Left renal cortex interstitium (tissue), 4 donors: ENCODE data around the gene LDLRAD1. TPM values are rescaled to one million over a fixed set of nuclear protein-coding genes. Genes with fewer than 3 reads are reported as not detected.
"Not testable (repeated sequence)": the region's sequence is repeated elsewhere in the genome, so short reads cannot be mapped to it uniquely, and the experiment has no call there.

Experiments
- DNase-seq, 4 donors: peaks; one replicate each; pipeline ENCODE4 v3.0.0-alpha.2; 2013; ENCODE audit warnings: low read depth in 4 of 4, low spot score in 2 of 4, missing footprints in 1 of 4
- polyA plus RNA-seq, 4 donors: library from polyadenylated mRNA; unstranded; fragments of 120-200 nt; gene quantifications; one replicate each; pipeline ENCODE4 v1.2.1, GENCODE V29; 2013; ENCODE audit not compliant: insufficient read length in 4 of 4

The LDLRAD1 gene, protein sequence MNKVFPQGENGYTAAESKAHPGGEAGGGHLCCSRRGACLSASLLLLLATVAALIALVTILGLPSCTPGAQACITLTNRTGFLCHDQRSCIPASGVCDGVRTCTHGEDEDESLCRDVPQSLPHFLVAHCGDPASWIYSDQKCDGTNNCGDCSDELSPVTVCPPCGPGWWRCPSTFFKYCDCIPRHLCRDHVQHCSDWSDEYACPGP
- under 1 TPM in 1 of 4 donors, not detected in 3; 0.08 TPM for polyA plus RNA-seq

DNA sequence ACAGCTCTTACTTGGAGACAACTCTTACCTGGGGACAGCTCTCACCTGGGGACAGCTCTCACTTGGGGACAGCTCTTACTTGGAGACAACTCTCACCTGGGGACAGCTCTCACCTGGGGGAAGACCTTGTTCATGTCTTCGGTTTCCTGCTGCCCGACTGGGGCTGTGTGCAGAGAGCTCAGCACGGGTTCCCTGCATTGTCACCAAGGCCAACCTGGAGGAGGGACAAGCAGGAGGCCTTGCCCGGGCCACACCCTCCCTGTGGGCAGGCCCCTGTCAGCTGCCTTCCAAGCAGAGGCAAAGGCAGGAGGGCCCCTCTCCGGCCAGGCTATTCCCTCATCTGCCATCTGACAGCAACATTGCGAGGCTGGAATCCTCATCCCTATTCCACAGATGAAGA, at the start of gene LDLRAD1:
Gene LDLRAD1 (minus strand): TSS at position 208 of the 400 bp plus-strand sequence. CDS start 74 bp downstream, at position 134.
- no peak for DNase-seq

DNA sequence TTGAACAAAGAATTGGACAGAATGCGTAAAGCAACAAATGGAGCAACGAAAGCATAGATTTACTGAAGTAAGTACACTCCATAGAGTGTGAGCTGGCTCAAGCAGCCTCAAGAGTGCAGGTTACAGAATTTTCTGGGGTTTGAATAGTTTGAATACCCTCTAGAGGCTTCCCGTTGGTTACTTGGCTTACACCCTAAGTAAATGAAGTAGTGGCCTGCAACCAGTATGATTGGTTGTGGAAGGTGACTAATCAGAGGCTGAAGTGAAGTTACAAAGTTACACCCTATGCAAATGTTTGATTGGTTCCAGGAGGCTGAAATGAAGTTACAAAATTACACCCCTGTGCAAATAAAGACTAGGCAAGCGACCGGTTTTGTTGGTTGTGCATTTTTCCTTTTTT, 46.3 kb upstream of the LDLRAD1 start:
- no peak for DNase-seq

DNA sequence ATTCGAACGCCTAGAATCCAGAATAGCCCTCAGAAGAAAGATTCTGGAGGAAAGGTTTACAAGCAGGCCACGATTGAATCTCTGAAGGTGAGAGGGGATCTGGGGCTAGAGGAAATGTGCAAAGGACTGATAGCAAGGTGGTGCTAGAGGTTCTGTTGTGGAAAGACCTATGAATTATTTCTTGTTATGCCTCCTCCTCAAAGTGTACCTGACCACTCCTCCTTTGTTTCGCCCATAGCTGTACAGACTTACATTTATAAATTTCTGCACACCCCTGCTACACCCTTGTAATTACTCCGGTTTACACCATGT, 36.4 kb upstream of the LDLRAD1 start:
- DNase-seq = no peak

DNA sequence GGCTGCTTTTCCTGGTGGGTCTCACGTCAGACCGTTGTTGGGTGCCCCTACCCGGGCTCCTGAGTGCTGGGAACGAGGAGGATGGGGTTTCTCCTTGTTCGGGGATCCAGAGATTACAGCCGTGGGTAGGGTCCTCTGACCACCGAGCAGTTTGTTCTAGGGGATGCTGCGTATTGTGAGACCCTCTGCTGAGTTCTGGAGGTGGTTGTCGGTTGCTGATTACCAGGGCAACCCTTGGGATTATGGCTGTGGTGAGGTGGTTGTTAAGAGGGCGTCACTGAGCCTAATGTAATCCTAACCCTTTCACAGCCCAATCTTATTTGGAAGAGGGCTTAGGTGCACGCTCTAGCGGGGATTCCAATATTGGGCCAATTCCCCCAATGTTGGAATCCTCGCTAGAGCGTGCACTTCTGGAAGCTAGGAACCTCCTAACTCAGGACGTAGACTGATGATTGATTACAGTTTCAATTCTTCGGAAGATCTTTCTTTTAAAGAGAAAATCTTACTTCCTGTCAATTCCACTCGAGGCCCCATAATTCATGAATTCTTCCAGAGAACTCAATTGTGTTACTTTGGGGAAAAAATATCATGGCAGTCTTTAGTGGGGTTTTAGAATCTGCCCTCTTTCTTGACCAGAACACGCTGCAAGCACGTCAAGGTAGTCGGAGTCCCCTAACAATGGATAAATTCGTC, 35.9 kb upstream of the LDLRAD1 start:
- no peak for DNase-seq

DNA sequence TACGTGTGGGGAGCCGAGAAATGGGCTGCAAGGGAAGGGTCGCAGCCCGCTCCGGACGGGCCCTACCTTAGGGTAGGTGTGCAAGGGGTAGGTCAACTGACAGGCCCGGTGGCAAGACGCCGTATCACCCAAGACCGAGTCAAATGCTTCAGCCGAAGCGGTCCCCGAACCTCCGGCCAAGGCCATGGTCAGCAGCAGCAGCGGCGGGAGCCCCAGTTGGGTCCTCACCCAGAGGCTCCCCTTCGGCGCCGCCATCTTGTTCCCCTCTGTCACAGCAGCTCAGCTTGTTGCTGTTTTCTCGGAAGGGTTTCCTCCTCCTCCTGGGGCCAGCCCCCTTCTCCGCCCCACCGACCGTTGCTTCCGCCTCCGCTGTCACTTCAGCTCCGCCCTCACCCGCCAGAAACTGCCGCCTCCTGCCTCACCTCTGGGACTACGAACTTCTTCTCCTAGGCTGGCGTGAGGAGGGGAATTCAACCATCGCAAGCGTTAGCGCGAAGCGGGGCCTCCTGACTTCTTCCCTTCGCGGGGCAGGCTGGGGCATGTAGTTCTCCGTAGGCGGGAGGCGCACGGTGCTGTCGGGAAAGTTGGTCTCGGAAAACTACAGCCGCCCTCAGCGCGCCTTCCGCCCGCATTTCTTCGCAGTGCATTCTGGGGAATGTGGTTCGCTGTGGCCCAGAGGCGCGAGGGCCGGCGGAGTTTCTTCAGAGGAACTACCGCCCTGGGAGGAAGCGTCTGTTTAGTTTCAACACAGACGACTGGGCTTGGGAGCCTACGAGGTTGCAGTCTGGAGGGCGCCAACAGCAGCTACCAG, 35.2 kb upstream of the LDLRAD1 start, which contains the start of the genes TCEANC2 and TMEM59:
Gene TCEANC2 (plus strand): TSS at position 675 of the 811 bp plus-strand sequence. CDS start 815 bp downstream, outside the sequence.
Gene TMEM59 (minus strand): TSS at position 271 of the 811 bp plus-strand sequence. CDS start 16 bp downstream, at position 255.
- DNase-seq = peak; percentile 93 to 98 (median 97)

DNA sequence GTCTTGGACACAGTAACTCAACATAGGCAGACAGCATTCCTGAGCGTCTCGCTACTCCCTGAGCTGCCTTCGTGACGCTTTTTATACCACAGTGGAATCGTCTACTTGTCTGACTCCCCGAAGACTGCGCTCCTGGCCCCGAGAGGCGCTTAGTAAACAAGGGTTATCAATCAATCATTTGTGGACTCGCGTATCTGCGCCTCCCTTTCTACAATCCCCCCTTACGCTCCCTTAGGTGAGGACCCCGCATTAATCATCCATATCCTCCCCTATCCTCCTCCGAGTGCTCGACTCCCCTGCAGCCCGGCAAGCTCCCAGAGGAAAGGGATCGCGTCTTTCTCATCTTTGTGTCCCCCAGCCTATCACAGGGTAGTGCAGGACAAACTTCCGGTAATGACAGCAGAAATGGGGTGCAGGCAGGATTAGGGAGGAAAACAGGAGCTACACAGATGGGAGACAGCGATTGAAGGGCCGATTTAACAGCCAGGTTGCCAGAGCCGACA, 34.5 kb upstream of the LDLRAD1 start:
- DNase-seq = no peak

DNA sequence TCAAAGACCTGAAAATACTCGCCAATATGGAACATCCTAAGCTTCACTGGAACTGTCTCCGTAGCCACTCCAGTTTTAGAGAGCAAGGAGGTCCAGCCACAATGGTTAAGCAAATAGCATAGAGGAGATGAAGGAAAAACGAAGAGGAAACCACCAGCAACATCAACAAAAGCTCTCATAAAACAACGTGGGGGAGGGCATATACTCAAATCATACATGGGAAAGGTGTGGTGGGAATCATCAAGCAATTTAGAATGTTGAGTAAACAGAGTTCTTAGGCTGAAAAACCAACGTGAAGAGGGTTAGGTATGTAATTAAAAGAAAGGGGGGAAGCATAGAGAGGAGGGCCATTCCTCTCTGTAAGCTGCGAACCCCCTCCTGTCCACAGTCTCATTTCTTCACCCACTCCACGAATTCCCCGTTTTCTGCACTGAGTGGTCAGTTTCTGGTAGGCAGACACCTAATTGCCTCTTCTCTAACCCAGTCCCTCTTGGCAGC, 34.0 kb upstream of the LDLRAD1 start:
- DNase-seq = no peak

DNA sequence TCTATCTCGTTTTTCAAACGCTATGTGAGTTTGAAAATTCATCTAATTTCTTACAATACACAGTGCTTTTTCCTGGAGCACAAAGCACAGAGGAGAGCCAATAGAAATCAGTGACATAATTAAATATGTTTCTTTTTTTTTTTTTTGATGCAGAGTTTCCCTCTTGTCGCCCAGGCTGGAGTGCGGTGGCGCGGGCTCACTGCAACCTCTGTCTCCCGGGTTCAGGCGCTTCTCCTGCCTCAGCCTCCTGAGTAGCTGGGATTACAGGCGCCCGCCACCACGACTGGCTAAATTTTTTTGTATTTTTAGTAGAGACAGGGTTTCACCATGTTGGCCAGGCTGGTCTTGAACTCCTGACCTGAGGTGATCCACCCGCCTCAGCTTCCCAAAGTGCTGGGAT, 32.4 kb upstream of the LDLRAD1 start:
- not testable (repeated sequence) for DNase-seq

DNA sequence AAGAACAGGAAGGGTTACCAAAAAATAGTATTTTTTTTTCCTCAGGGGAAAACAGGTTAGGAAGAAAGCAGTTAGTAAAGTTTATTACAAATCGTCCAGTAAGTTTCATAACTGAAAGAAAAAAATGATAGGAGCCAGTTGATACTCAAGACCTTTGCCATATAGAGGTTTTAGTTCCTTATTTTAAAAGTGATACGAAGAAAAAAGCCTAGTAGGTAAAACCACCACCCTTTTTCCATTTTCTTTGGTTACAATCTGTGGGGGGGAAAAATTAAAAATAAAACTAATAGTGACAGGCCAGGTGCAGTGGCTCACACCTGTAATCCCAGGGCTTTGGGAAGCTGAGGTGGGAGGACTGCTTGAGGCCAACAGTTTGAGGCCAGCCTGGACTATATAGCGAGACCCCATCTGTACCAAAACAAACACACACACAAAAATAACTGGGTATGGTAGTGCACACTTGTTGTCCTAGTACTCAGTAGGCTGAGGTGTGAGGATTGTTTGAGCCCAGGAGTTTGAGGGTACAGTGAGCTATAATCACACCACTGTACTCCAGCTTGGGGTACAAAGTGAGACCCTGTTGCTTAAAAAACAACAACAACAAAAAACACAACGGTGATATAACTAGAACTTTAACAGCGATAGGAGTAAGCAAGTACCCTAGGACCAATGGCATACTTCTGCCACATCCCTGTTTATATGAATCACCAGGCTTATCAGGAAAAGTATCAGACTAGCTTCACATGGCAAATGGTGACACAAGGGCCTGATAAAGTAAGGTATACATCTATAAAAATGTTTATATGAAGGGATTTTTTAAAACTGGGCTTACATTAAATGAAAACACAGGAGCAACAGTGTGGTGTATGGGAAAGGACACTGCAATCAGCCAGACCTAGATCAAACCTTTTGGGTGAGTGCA, 29.7 kb upstream of the LDLRAD1 start:
- no peak for DNase-seq

DNA sequence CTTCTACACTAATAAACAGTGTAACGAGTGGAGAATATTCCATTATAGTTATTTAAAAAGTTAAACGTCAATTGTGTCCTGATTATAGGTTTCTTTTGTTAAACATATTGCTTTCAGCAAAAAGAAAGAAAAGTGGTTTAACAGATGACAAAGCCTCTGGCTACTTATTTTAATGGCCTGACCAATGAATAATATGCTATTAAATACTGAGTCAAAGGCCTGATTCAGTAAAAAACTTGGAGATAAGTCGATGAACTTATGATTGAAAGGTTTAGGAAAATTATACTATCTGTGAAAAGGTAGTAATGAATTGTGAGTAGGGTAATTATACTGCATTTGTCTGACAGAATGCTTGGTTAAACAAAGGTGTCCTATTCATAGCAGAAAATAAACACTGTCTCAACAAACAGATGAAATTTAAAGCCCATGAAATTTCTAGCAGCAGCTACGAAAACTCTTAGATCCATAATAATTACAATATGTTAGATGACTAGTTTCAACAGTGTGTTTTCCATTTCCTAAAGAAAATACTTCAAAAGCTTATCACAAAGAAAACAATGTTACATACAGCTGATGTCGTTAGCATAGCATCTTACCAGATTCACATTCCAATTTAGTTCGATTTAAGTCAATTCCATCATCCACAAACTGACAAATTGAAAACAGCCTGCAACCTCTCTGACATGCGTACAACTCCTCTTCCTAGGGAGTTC, 28.8 kb upstream of the LDLRAD1 start:
- no peak for DNase-seq

DNA sequence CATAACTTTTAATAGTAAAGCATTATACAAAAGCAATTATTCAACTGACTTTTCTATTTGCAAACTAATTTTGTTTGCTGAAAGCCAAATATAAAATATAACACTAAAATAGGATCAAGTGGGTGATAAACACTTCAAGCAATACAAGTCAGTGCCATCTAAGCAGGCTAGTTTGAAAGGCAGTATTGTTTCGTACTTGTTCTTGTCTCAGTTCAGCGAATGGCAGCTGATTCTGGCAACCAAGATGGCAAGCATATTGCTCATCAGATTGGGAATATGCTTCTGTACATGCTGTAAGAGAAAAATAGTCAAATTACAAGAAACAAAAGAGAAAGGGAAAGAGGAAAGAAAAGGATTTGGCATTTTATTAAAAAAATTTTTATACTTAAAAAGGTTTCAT, 27.5 kb upstream of the LDLRAD1 start:
- no peak for DNase-seq

DNA sequence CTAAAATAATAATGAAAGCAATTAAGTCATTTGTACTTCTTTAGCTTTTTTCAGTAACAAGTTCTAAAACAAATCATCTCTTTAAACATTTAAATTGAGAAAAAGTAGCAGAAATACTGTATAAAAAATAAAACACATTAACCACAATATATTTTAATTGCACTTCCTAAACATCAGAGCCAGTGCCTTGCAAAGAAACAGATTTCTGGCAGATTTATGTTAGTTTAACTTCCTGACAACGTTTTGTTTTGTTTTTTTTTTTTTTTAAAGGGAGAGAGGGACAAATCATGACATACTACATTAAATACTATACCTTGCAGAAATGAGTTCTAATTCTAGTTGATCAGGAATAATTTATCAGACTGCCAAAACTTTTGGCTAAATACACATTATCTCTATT, 23.8 kb upstream of the LDLRAD1 start:
- no peak for DNase-seq

DNA sequence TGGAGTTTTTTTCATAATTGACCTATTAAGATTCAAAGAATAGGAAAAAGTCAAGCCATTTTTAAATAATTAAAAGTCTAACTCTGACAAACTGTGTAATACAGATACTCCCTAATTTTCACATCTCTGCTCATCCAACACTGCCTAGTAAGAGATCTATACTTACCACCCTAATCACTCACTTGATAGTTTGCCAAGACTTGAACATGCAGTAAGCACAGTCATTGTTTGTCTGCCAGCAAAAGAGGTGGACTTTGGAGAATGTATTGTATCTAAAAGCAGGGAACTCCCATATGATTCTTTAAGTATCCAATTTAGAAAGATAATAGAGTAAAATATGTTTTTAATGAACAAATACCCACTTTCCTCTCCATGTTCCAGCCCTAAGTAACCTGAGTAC, 19.5 kb upstream of the LDLRAD1 start:
- DNase-seq = no peak

DNA sequence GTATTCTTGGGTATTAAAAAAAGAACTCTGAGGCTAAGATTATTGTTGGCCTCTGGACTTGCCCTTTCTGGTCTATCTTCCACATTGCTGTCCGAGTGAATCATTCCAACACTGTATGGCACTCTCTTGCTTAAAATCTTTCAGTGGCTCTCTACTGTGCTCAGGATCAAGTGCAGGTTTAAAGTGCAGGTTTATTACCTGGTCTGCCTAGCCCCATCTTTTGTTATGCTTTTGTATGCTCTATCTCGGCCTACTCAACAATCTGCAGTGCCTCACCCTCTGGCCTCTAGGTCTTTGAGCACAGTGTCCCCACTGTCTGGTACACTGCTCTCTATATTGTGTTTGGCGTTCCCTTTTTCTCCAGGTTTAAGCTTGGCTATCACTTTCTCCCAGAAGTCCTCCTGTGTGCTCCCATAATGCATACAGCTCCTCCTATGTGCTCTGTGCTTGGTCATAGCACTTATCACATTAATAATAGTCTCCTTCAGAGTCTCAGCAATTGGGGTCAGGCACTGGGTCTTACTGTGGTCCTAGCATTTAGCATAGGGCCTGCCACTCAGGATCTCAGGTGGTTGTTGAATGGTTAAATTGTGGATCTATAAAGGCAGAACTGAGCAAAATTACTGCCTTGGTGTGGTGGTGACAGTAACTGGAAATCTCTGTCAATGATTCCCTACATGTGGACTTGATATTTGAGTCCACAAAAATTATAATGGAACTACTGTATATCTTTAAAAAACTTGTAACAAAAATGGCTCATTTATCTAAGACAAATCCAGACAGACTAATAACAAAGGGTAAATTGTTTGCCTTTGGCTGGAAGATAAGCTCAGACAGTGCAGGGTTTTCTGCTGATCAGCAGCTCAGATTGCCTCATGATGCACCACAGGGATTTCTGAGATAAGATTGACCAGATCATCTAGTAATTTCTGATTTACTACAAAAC, 10.6 kb upstream of the LDLRAD1 start:
- DNase-seq = no peak

DNA sequence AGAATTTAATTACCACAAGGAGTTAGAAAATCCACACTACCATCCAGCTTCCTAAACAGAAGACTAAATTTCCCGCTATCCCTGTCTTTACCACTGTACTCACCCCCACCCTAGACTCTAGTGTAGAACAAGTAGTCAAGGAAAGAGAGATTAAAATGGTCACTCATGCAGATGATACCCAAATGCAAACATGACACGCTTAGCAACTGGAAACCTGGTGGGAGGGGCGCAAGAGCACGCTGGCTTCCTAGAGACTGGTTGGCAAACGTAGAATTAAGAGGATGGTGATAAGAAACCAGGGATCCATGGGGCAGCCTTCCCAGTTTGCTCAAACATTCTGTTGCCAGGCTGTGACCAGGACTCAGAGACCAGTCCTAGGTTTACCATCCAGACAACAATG, 9.9 kb upstream of the LDLRAD1 start:
- no peak for DNase-seq

DNA sequence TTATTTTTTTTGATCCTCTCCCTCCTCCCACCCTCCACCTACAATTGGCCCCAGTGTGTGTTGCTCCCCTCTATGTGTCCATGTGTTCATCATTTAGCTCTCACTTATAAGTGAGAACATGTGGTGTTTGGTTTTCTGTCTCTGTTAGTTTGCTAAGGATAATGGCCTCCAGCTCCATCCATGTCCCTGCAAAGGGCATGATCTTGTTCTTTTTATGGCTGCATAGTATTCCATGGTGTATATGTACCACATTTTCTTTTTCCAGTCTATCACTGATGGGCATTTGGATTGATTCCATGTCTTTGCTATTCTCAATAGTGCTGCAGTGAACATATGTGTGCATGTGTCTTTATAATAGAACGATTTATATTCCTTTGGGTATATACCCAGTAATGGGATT, 6.8 kb upstream of the LDLRAD1 start:
- DNase-seq = not testable (repeated sequence)

DNA sequence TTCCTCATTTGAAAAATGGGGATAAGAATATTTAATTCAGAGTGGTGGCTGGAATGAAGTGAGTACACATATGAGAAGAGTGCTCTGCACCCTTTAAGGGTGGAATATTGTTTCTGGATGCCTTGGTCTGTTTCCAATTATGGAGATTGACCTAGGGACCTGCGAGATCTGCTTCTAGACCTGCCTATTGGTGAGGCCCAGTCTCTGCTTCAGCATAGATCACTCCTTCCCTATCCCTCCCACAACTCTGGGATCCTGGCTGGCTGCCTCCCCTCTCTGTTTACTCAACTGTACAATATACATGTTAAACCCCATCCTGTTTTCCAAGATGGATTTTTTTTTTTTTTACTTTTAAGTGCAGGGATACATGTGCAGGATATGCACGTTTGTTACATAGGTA, 6.4 kb upstream of the LDLRAD1 start:
- DNase-seq = no peak

DNA sequence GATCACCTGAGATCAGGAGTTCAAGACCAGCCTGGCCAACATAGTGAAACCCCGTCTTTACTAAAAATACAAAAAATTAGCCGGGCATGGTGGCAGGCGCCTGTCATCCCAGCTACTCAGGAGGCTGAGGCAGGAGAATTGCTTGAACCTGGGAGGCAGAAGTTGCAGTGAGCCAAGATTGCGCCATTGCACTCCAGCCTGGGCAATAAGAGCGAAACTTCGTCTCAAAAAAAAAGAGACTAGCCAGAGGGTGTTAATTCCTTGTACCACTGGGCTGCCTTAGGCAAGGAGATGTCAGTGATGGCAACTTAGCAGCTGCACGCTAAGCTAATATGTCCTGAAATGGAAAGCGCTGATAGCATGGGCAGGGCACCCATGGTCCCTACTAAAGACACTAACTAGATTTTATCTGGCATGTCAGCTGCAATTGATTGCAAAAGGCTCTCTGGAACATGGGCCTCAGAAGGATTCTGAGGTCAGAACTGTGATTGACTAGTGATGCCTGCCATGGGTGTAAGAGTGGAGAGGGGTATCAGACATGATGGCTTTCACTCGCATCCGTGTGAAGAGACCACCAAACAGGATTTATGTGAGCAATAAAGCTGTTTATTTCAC, 1.7 kb upstream of the LDLRAD1 start:
- DNase-seq = not testable (repeated sequence)
